Measurements from ENCODE around the gene ANXA8.

DNA sequence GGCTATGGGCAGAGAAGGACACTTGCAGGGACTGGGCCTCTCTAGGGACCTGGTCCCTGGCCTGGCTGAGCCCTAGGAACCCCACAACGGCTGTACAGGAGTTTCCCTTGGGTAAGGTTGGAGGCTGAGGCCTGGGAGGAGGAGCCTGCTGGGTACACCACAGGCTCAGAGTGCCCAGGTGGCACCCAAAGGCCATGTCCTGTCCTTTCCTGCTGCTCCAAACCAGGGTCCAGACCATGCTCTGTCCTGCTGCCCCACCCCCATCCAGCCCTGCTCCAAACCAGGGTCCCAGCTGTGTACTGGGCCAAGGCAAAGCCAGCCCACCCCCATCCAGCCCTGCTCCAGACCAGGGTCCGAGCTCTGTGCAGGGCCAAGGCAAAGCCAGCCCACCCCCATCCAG lies 64.5 kb downstream of the ANXA8 start:
- TF ChIP-seq EZH2 (IDR thresholded peaks at IDR 0.05; ENCODE audit: borderline replicate concordance, insufficient read depth, low read length, poor library complexity, severe bottlenecking) (no peak), POLR2AphosphoS5 (IDR thresholded peaks at IDR 0.05) (no peak), EP300 (conservative IDR thresholded peaks at IDR 0.05; ENCODE audit: poor library complexity, severe bottlenecking) (no peak), SMC3 (conservative IDR thresholded peaks at IDR 0.05; ENCODE audit: poor library complexity) (no peak), MXI1 (conservative IDR thresholded peaks at IDR 0.05; ENCODE audit: poor library complexity, severe bottlenecking) (no peak), TAF1 (IDR thresholded peaks at IDR 0.05; ENCODE audit: low read depth) (no peak)
- TF ChIP-seq, protein P1, sequence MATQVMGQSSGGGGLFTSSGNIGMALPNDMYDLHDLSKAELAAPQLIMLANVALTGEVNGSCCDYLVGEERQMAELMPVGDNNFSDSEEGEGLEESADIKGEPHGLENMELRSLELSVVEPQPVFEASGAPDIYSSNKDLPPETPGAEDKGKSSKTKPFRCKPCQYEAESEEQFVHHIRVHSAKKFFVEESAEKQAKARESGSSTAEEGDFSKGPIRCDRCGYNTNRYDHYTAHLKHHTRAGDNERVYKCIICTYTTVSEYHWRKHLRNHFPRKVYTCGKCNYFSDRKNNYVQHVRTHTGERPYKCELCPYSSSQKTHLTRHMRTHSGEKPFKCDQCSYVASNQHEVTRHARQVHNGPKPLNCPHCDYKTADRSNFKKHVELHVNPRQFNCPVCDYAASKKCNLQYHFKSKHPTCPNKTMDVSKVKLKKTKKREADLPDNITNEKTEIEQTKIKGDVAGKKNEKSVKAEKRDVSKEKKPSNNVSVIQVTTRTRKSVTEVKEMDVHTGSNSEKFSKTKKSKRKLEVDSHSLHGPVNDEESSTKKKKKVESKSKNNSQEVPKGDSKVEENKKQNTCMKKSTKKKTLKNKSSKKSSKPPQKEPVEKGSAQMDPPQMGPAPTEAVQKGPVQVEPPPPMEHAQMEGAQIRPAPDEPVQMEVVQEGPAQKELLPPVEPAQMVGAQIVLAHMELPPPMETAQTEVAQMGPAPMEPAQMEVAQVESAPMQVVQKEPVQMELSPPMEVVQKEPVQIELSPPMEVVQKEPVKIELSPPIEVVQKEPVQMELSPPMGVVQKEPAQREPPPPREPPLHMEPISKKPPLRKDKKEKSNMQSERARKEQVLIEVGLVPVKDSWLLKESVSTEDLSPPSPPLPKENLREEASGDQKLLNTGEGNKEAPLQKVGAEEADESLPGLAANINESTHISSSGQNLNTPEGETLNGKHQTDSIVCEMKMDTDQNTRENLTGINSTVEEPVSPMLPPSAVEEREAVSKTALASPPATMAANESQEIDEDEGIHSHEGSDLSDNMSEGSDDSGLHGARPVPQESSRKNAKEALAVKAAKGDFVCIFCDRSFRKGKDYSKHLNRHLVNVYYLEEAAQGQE (IDR thresholded peaks at IDR 0.05; ENCODE audit: borderline replicate concordance): no peak
- TF ChIP-seq, protein P2, sequence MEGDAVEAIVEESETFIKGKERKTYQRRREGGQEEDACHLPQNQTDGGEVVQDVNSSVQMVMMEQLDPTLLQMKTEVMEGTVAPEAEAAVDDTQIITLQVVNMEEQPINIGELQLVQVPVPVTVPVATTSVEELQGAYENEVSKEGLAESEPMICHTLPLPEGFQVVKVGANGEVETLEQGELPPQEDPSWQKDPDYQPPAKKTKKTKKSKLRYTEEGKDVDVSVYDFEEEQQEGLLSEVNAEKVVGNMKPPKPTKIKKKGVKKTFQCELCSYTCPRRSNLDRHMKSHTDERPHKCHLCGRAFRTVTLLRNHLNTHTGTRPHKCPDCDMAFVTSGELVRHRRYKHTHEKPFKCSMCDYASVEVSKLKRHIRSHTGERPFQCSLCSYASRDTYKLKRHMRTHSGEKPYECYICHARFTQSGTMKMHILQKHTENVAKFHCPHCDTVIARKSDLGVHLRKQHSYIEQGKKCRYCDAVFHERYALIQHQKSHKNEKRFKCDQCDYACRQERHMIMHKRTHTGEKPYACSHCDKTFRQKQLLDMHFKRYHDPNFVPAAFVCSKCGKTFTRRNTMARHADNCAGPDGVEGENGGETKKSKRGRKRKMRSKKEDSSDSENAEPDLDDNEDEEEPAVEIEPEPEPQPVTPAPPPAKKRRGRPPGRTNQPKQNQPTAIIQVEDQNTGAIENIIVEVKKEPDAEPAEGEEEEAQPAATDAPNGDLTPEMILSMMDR (IDR thresholded peaks at IDR 0.05; ENCODE audit: poor library complexity, severe bottlenecking): no peak

All from neural cell (in vitro differentiated cells).